Measurements from ENCODE around the gene MED12L. TPM values are rescaled to one million over a fixed set of nuclear protein-coding genes. Genes with fewer than 3 reads are reported as not detected.

Gene MED12L
- total RNA-seq, 4 donors from 2014 or later, result 0.51 to 12.7 (median 3.1) TPM

DNA sequence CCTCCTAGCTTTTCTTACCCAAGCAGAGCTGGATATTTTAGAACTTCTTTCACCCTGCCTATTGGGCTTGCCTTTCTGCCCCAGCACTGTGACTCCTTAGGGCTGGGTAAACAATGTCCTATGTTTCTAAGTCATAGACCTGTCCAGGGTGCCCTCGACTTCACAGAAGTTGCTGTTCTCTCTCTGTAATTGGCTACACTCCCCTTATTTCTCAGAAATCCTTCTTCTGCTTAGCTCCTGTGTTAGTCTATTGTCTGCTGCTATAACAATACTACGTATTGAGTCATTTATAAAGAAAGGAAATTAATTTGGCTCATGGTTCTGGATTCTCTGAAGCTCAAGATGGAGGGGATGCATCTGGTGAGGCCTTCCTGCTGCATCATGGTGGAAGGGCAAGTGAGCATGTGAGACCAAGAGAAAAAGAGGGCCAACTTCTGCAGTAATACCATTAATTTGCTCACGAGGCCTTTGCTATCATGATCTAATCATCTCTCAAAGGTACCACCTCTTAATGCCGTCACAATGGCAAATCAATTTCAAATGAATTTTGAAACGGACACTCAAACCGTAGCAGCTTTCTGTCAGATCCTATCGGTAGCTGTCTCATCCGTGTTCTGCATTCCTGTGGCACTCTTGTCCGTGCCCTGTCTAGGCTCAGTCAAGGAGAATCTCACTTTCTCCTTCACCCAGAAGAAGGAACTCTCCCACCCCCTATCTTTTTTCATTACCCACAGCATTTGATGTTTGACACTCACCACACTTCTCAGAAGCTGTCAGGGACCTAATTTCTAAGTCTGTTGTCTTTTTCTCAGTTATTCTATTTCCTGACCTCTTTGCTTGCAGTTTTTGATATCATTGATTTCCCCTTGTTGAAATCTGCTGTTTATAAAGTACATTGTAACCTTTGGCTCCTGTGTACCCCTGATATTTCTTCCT is 139.8 kb downstream of the MED12L start:
- Histone ChIP-seq H3K27me3 (no peaks in the 10 kb centered on the region), H3K27ac (no peak overlapping the region), H3K4me1 (no peaks in the 10 kb centered on the region), H3K36me3 (no peaks in the 10 kb centered on the region), H3K9me3 (no peaks in the 10 kb centered on the region), H3K4me3 (no peak overlapping the region)
- DNase-seq, result no peak
- TF ChIP-seq POLR2A (IDR thresholded peaks at IDR 0.05), result no peak
- TF ChIP-seq CTCF (IDR thresholded peaks at IDR 0.05), result no peak
- intact Hi-C loops (cut with DNase I; ENCODE audit: low total_unique reads), result loop anchor here (10.0 kb wide), 1 partner anchor 59 kb away; no protein-coding TSS in a partner anchor

DNA sequence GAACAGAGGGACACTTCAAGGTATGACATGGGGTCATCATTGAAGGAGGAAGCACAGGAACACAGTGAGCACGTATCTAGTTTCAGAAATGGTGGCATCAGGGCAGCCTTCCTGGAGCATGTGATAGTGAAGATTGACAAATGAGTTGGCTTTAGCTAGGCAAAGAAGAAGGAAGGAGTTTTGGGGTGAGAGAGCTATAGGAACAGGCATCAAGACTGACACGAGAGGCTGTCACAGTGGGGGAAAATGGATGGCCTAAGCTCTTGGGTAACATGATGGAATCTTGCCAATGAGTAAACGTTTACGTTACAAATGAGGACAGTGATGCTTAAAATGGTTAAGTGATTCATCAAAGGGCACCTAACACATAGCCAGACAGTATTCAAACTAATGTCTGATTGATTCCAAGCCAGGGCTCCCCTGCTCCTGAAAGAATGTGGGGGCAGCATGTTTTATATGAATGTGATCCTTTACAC is 140.7 kb downstream of the MED12L start:
- H3K4me3 ChIP-seq, result no peak overlapping the region
- intact Hi-C loops (cut with DNase I; ENCODE audit: low total_unique reads), result loop anchor here (10.0 kb wide), 1 partner anchor 59 kb away; no protein-coding TSS in a partner anchor
- H3K27me3 ChIP-seq, result no peaks in the 10 kb centered on the region
- no peaks in the 10 kb centered on the region for H3K9me3 ChIP-seq
- TF ChIP-seq POLR2A (IDR thresholded peaks at IDR 0.05) (no peak), CTCF (IDR thresholded peaks at IDR 0.05) (no peak)
- no peak for DNase-seq
- H3K4me1 ChIP-seq, result no peaks in the 10 kb centered on the region
- no peak overlapping the region for H3K27ac ChIP-seq
- no peaks in the 10 kb centered on the region for H3K36me3 ChIP-seq

GRCh38 chr3:151226825-151227224 is 141.4 kb downstream of the MED12L start:
- H3K4me1 ChIP-seq, result no peaks in the 10 kb centered on the region
- no peaks in the 10 kb centered on the region for H3K36me3 ChIP-seq
- no peak overlapping the region for H3K27ac ChIP-seq
- no peaks in the 10 kb centered on the region for H3K9me3 ChIP-seq
- H3K4me3 ChIP-seq, result no peak overlapping the region
- DNase-seq, result no peak
- H3K27me3 ChIP-seq, result no peaks in the 10 kb centered on the region
- intact Hi-C loops (cut with DNase I; ENCODE audit: low total_unique reads), result loop anchor here (10.0 kb wide), 1 partner anchor 58 kb away; no protein-coding TSS in a partner anchor
- no peak for TF ChIP-seq POLR2A (IDR thresholded peaks at IDR 0.05)
- no peak for TF ChIP-seq CTCF (IDR thresholded peaks at IDR 0.05)

- intact Hi-C loops (cut with DNase I; ENCODE audit: low total_unique reads), result loop anchor here (10.0 kb wide), 1 partner anchor 57 kb away; no protein-coding TSS in a partner anchor
- no peaks in the 10 kb centered on the region for H3K9me3 ChIP-seq
- no peaks in the 10 kb centered on the region for H3K27me3 ChIP-seq
- H3K36me3 ChIP-seq, result no peaks in the 10 kb centered on the region
- DNase-seq, result no peak
- no peak for TF ChIP-seq CTCF (IDR thresholded peaks at IDR 0.05)
- no peak for TF ChIP-seq POLR2A (IDR thresholded peaks at IDR 0.05)
- no peaks in the 10 kb centered on the region for H3K4me1 ChIP-seq
- peak overlapping the region in 1 of 2 donors; percentile 20 for H3K27ac ChIP-seq
- H3K4me3 ChIP-seq, result no peak overlapping the region
Observed at GRCh38 chr3:151227266-151227806, 141.9 kb downstream of the MED12L start.
